ENCODE data around the gene CACFD1.
A peak's percentile ranks its signal among the peaks of the same experiment; 100 is the strongest.

Gene CACFD1

GRCh38 chr9:133465984-133466383 lies 6.2 kb downstream of the CACFD1 start:
- DNase-seq, result no peak

DNA sequence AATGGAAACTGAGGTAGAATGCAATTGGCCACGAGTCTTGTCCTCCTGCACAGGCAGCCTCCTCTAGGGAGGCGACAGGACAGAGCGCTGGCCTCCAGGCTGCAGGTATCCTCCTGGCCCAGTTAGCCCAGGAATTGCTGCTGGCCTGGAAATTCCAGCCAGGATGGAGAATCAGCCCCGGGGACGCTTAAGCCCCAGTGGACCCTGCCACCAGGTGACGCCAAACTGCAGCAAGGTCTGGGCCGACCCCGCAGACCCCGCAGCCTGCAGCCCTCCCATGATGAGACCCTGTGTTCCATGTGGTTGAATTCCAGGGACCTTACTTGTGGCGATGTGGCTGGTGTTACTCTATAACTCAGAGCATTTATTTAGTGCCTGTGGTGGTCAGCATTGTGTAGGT lies 7.3 kb downstream of the CACFD1 start:
- no peak for DNase-seq

GRCh38 chr9:133468374-133468773 lies 8.6 kb downstream of the CACFD1 start:
- no peak for DNase-seq

DNA sequence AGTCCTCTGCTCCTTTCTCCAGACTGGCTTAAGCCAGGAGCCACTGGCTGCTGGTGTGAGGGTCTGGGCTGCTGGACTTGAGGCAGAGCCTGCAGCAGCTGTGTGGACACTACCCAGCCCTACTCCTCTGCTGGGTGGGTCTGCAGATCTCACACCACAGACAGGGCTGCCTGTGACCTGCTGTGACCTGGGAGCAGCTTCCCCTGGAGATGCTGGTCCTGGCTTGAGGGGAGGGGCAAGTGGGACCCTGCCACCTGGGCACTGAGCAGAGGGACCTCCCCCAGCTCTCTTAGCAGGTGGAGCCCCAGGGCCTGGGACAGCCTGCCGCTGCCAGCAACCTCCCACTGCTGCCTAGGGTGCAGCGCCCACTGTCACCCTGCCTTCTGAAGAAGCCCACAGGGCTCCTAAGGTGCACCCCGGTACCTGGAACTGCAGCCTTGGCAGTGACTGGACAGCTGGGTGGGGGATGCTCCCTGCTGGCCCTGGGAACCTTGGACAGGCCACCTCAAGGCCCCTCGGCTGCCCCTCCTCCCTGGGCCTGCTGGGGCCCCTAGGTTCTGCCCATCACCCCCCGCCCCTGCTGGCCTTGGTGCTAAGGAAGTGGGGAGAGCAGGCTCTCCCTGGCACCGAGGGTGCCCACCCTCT lies 9.1 kb downstream of the CACFD1 start:
- DNase-seq, result no peak

GRCh38 chr9:133470427-133470924 lies 10.7 kb downstream of the CACFD1 start:
- no peak for DNase-seq

GRCh38 chr9:133470988-133471387 lies 11.2 kb downstream of the CACFD1 start:
- no peak for DNase-seq

DNA sequence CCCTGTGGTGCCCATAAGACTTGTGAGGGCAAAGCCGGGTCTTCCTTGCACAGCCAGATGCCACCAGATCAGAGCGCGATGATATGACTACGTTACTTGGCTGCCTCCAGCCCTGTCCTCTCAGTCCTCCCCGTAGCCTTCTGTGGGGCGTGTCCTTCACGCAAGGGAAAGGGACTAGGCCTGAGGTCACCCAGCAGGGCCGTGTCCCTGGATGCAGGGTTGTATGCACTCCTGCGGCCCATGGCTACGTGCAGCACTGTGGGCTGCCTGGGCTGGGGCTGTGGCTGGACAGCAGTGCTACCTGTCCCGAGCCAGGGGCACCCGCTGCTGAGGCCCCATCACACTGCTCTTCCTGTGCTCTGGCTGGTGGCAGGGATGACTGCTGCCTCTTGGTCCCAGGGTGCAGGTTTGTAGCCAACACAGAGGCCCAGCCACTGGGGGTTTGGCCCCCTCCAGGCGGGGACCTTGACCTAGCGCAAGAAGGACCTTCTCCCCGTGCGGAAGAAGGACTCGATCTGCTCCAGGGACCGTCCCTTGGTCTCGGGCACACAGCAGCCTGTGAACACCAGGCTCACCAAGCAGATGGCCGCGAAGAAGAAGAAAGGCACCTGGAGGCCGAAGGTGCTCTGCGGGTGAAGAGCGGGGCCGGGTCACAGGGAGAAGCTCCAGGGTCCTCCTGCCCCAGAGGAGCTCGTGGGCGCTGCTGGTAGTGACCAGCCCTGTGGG lies 11.9 kb downstream of the CACFD1 start:
- no peak for DNase-seq

DNA sequence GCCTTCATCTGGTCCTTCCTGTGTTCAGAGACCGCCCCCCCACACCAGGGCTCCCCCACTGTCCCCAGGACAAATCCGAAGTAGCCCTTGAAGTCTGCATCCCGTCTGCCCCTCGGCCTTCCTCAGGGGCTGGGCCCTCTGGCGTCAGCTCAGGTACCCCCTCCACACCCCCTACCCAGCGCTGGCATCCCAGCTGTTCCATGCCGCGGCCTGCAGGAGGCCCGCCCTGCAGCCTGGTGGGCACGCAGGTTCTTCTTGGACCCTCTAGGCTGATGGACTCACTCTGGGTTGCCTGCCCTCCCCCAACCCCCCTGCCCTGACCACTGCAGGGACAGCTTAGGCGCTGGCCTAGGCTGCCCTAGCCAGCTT lies 12.5 kb downstream of the CACFD1 start:
- no peak for DNase-seq

GRCh38 chr9:133472753-133473378 lies 13.1 kb downstream of the CACFD1 start:
- DNase-seq, result no peak

GRCh38 chr9:133473743-133474142 lies 14.0 kb downstream of the CACFD1 start:
- DNase-seq, result no peak

DNA sequence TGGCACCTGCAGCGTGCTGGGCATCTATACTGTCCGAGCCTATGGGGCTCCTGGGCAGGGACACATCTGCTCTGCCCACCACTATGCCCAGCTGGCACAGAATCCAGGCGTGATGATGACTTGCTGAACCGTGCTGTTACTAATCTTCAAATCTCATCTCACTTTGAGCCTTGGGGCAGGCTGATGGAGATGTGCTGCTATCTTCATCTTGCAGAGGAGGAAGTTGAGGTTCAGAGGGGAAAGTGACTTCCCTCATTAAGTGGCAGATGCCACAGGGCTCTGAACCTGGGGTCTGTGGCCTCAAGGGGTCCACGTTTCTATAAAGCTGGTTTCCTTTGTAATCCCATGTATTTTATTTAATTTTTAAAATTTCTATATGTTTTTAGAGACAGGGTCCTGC lies 14.4 kb downstream of the CACFD1 start:
- DNase-seq, result no peak

- DNase-seq, result no peak
These were observed 15.1 kb downstream of the CACFD1 start for GRCh38 chr9:133474853-133475252.

- no peak for DNase-seq
These were observed 15.7 kb downstream of the CACFD1 start for GRCh38 chr9:133475292-133476012.

DNA sequence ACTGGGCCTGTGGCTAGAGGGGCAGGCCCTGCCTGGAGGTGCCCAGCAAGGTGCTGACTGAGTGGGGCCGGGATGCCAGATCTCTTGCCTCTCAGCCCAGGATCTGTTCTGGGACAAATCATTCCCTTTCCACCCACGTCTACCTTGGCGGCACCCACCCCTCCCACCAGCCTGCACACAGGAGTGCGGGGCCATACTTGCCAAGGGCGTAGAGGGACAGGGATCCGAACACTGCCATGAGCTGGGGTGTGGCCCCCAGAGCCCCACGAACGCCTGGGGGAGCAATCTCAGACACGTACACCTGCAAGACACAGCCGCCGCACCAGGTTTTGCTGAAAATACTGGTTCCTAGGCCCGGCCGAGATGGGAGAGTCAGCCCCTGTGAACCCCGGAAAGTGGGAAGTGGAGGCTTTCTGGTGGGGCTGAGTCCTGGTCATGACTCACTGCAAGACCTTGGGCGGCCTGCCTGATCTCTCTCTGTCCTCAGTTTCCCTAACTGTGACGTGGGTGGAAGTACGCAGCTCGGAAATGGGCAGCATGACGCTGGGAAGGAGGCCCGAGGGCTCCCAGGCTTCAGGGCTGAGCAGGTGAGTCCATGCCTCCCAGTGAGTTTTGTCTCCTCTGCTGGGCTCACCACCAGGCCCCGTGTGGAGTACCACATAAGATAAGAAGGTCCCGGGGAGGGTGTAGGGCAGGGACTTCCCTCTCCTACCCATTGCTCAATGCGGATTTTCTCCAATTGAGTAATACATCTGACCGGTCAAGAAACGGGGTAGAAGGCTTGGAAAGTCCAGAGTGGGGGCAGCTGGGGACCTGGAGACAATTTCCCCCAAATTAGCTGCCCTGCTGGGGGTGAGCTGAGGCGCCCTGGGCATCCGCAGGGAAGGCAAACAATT lies 16.5 kb downstream of the CACFD1 start:
- no peak for DNase-seq

- no peak for DNase-seq
These were observed 17.2 kb downstream of the CACFD1 start for GRCh38 chr9:133476941-133477340.

DNA sequence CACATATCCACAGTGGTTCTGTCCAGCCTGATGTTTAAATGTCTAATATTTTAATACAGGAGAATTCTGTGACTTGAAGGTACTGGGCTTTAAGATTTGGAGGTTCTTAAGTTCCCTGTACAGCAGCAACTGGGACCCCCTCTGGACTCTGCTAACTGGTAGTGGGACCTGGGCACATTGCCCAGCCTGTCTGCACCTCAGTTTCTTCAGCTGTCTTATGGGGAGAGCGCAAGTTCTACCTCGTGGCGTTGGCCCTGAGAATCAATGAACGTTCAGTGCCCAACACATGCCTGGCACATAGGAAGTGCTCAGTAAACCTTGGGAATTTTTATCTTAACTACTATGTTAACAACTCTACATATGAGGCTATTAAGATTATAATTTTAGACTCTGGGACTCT lies 17.7 kb downstream of the CACFD1 start:
- no peak for DNase-seq

GRCh38 chr9:133477992-133478850 lies 18.4 kb downstream of the CACFD1 start:
- DNase-seq, result peak; percentile 39

- peak; percentile 81 for DNase-seq
These were observed 19.3 kb downstream of the CACFD1 start, which contains the start of gene SLC2A6 for GRCh38 chr9:133478851-133479711. SLC2A6 (minus strand) TSS chr9:133479099; CDS start chr9:133479059, 40 bp downstream.

- DNase-seq, result no peak
These were observed 23.8 kb downstream of the CACFD1 start for GRCh38 chr9:133483611-133484010.

Data from fibroblast of skin of scalp (primary cell).